Measurements from ENCODE around the gene HUNK.

DNA sequence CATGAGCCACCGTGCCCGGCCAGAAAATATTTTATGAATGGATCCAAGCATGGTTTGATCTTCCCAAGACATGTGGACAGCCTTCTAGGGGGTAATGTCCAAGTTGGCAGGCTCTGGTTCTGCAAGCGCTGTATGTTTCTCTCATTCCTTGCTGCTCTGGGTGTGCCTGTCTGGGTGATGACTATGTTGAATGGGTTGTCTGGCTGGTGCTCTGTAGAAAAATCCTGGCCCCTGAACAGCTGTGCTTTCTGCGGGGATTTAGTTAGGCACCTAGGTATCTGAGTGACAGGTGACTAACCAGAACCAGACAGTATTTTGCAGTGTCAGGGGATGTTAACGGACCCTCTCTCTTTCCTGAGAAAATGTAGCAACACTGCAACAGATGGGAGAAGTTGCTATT, 14.1 kb downstream of the HUNK start:
- TF ChIP-seq, protein P1, sequence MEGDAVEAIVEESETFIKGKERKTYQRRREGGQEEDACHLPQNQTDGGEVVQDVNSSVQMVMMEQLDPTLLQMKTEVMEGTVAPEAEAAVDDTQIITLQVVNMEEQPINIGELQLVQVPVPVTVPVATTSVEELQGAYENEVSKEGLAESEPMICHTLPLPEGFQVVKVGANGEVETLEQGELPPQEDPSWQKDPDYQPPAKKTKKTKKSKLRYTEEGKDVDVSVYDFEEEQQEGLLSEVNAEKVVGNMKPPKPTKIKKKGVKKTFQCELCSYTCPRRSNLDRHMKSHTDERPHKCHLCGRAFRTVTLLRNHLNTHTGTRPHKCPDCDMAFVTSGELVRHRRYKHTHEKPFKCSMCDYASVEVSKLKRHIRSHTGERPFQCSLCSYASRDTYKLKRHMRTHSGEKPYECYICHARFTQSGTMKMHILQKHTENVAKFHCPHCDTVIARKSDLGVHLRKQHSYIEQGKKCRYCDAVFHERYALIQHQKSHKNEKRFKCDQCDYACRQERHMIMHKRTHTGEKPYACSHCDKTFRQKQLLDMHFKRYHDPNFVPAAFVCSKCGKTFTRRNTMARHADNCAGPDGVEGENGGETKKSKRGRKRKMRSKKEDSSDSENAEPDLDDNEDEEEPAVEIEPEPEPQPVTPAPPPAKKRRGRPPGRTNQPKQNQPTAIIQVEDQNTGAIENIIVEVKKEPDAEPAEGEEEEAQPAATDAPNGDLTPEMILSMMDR (IDR thresholded peaks at IDR 0.05): no peak
- no peak for TF ChIP-seq EZH2 (IDR thresholded peaks at IDR 0.05; ENCODE audit: borderline replicate concordance, insufficient read depth, low read depth, low read length, poor library complexity, severe bottlenecking)

Data from B cell (primary cell).